Esophagus squamous epithelium (tissue), 4 donors: ENCODE measurements around the gene CDH6.

ENCODE experiments used
- CTCF ChIP-seq, 6 experiments: fragments of 450-650 bp in 4 of 6; fragments of 200-600 bp in 2 of 6; sonication (generic) in 2 of 6; IDR thresholded peaks; one replicate each; pipeline ENCODE4 v1.5.1; 2016 to 2019; ENCODE audit warnings: antibody characterized with exemption in 6 of 6, mild to moderate bottlenecking in 4 of 6, moderate library complexity in 4 of 6
- POLR2A ChIP-seq, 4 donors: fragments of 450-650 bp; IDR thresholded peaks; one replicate each; pipeline ENCODE4 v1.6.1; 2017; ENCODE audit warnings: antibody characterized with exemption in 4 of 4, mild to moderate bottlenecking in 4 of 4, moderate library complexity in 3 of 4

- TF ChIP-seq POLR2A (IDR thresholded peaks at IDR 0.05) (no peak), CTCF (IDR thresholded peaks at IDR 0.05) (no peak)
Measured at GRCh38 chr5:31214229-31214628, 20.7 kb downstream of the CDH6 start.
